AG04449 (cell line): ENCODE measurements around the gene PTPRG.
"Not testable (repeated sequence)": the region's sequence is repeated elsewhere in the genome, so short reads cannot be mapped to it uniquely, and the experiment has no call there.

Experiments
- CTCF ChIA-PET: fragments of 350-600 bp; formaldehyde crosslinking; extraction: SDS; loops from one replicate; lab custom pipeline; 2021; ENCODE audit warnings: antibody characterized with exemption; lab: Yijun Ruan, JAX
- POLR2A ChIA-PET: fragments of 400-600, 350-600 bp; formaldehyde crosslinking; extraction: SDS; loops from one replicate; lab custom pipeline; 2020; ENCODE audit warnings: antibody characterized with exemption, inconsistent platforms; lab: Yijun Ruan, JAX
- DNase-seq: peaks from one replicate; pipeline ENCODE4 v3.0.0-alpha.2; 2010; ENCODE audit warnings: low read depth, low spot score
- H3K4me3 ChIP-seq: 2 replicates; pipeline ENCODE4 v1.5.1; 2011; ENCODE audit warnings: low read depth, mild to moderate bottlenecking, control low read depth, low read length
- CTCF ChIP-seq: IDR thresholded peaks from one replicate; pipeline ENCODE4 v1.5.1; 2011; ENCODE audit warnings: mild to moderate bottlenecking, moderate library complexity, low read length, control low read depth, inconsistent platforms; ENCODE audit not compliant: insufficient read depth; ENCODE audit errors: missing control alignments

Gene PTPRG

GRCh38 chr3:61699622-61700021, 138.3 kb downstream of the PTPRG start:
- H3K4me3 ChIP-seq, result no peak overlapping the region
- no peak for DNase-seq
- no peak for TF ChIP-seq CTCF
- ChIA-PET CTCF (no interaction called here), POLR2A (no interaction called here)

- ChIA-PET POLR2A (no interaction called here), CTCF (interaction anchor here (1.3 kb wide), 1 partner anchor 487 kb away, joined by 4 read pairs; no protein-coding TSS in a partner anchor)
- DNase-seq, result no peak
- TF ChIP-seq CTCF, result no peak
- no peak overlapping the region for H3K4me3 ChIP-seq
Observed at GRCh38 chr3:61701011-61701410, 139.6 kb downstream of the PTPRG start.

- no peak for TF ChIP-seq CTCF
- ChIA-PET CTCF (no interaction called here), POLR2A (no interaction called here)
- no peak overlapping the region for H3K4me3 ChIP-seq
- no peak for DNase-seq
Observed at GRCh38 chr3:61702453-61702852, 141.1 kb downstream of the PTPRG start.

- no peak for DNase-seq
- CTCF ChIA-PET, result interaction anchor here (1.2 kb wide), 1 partner anchor 23 kb away, joined by 4 read pairs; no protein-coding TSS in a partner anchor
- no peak overlapping the region for H3K4me3 ChIP-seq
- POLR2A ChIA-PET, result no interaction called here
- TF ChIP-seq CTCF, result no peak
Observed at GRCh38 chr3:61704807-61705206, 143.4 kb downstream of the PTPRG start.

GRCh38 chr3:61707492-61707891, 146.1 kb downstream of the PTPRG start:
- ChIA-PET CTCF (no interaction called here), POLR2A (no interaction called here)
- TF ChIP-seq CTCF, result no peak
- DNase-seq, result no peak
- no peak overlapping the region for H3K4me3 ChIP-seq

- H3K4me3 ChIP-seq, CTCF ChIA-PET, POLR2A ChIA-PET, DNase-seq: not testable (repeated sequence)
Observed at GRCh38 chr3:61710920-61711319, 149.5 kb downstream of the PTPRG start.

GRCh38 chr3:61714225-61714624, 152.9 kb downstream of the PTPRG start:
- no peak overlapping the region for H3K4me3 ChIP-seq
- TF ChIP-seq CTCF, result no peak
- ChIA-PET POLR2A (no interaction called here), CTCF (interaction anchor here (0.6 kb wide), 1 partner anchor 14 kb away, joined by 3 read pairs; no protein-coding TSS in a partner anchor)
- no peak for DNase-seq
